Kidney (tissue), 14 donors: Measurements from ENCODE around the gene SPP1. TPM values are rescaled to one million over a fixed set of nuclear protein-coding genes. Genes with fewer than 3 reads are reported as not detected.

Experiments used
- DNase-seq, 5 donors: peaks; one replicate each; pipeline ENCODE4 v3.0.0-alpha.2; 2013 to 2020
- FAIRE-seq: peaks from 2 replicates; lab custom pipeline; 2012; peaks lifted over from hg19 to GRCh38; lab: Jason Lieb, UNC
- H3K27ac ChIP-seq, 2 donors: one replicate each; pipeline ENCODE4 v1.7.0; 2013; ENCODE audit warnings: low read depth in 2 of 2, low read length in 2 of 2, inconsistent platforms in 1 of 2
- H3K27me3 ChIP-seq: one replicate; pipeline ENCODE4 v1.7.1; 2013; ENCODE audit warnings: low read length, inconsistent platforms; ENCODE audit not compliant: control insufficient read depth, insufficient read depth
- H3K36me3 ChIP-seq, 3 donors: one replicate each; pipeline versions ENCODE4 v1.7.0 to v1.7.1; 2013; ENCODE audit warnings: low read length in 3 of 3, control low read depth in 1 of 3, inconsistent platforms in 1 of 3; ENCODE audit not compliant: insufficient read depth in 3 of 3, control insufficient read depth in 2 of 3
- H3K4me1 ChIP-seq, 3 donors: one replicate each; pipeline versions ENCODE4 v1.7.0 to v1.7.1; 2013; ENCODE audit warnings: low read length in 3 of 3, inconsistent platforms in 1 of 3, low read depth in 1 of 3; ENCODE audit not compliant: control insufficient read depth in 2 of 3, insufficient read depth in 2 of 3
- H3K4me3 ChIP-seq, 3 donors: one replicate each; pipeline versions ENCODE4 v1.7.0 to v1.8.1; 2013; ENCODE audit warnings: low read length in 3 of 3, control low read depth in 1 of 3, inconsistent platforms in 1 of 3
- H3K9ac ChIP-seq, 3 donors: one replicate each; pipeline versions ENCODE4 v1.7.0 to v1.7.1; 2013; ENCODE audit warnings: low read length in 3 of 3, control low read depth in 1 of 3, inconsistent platforms in 1 of 3
- H3K9me3 ChIP-seq, 3 donors: one replicate each; pipeline versions ENCODE4 v1.7.0 to v1.7.1; 2013; ENCODE audit warnings: low read length in 3 of 3, control low read depth in 1 of 3, inconsistent platforms in 1 of 3; ENCODE audit not compliant: control insufficient read depth in 2 of 3, insufficient read depth in 1 of 3
- intact Hi-C: fragments of 100-400 bp; cut with DNase I; formaldehyde crosslinking; loops from one replicate; pipeline ENCODE4 v1.11.1; 2022
- polyA plus RNA-seq: library from polyadenylated mRNA; stranded (reverse); fragments of 350-450 nt; fragmentation: Illumina TruSeq; extraction: RNeasy Lipid Tissue Mini Kit (QIAGEN cat#74804); gene quantifications from one replicate; pipeline ENCODE4 v1.2.3, GENCODE V29; 2014; ENCODE audit warnings: low read depth, low replicate concordance; ENCODE audit not compliant: insufficient read depth
- total RNA-seq: library from RNA; stranded (reverse); fragmentation: NEBNext Ultra II Directional; extraction: Animal tissue kit (Norgen Biotek cat#: 25700); gene quantifications from one replicate; pipeline ENCODE4 v1.2.1, GENCODE V29; 2021
- TF ChIP-seq, protein P1 (sequence below): IDR thresholded peaks from 3 replicates; pipeline ENCODE4 v1.5.1; 2012; ENCODE audit warnings: mild to moderate bottlenecking, moderate library complexity, borderline replicate concordance; ENCODE audit not compliant: insufficient read depth; ENCODE audit errors: extremely low read depth
- donor health status: control.
- donor health status: control.
- donor health status: control.
- donor health status: control.
- donor health status: control.
- donor health status: DM: yes; HTN: yes; CAD: no.
- donor health status: Normal renal cell carcinoma (clear cell type).

Gene SPP1
- total and polyA plus RNA-seq, 2 donors from 2014 or later: 5,484 to 6,594 TPM

- H3K27ac ChIP-seq: peak overlapping the region; percentile 51 to 57
- H3K9me3 ChIP-seq: no peaks in the 10 kb centered on the region
- no peaks in the 10 kb centered on the region for H3K36me3 ChIP-seq
- intact Hi-C loops: no loop called here
- H3K4me1 ChIP-seq: peaks cover 4 to 15% (median 5%) of the 10 kb centered on the region in 3 donors
- H3K27me3 ChIP-seq: no peaks in the 10 kb centered on the region
- peak overlapping the region; percentile 31 to 55 (median 53) for H3K9ac ChIP-seq
- peak in 1 of 5 donors; percentile 15 for DNase-seq
- H3K4me3 ChIP-seq: peak overlapping the region; percentile 64 to 84 (median 69)
- no peak for FAIRE-seq
- TF ChIP-seq, protein P1, sequence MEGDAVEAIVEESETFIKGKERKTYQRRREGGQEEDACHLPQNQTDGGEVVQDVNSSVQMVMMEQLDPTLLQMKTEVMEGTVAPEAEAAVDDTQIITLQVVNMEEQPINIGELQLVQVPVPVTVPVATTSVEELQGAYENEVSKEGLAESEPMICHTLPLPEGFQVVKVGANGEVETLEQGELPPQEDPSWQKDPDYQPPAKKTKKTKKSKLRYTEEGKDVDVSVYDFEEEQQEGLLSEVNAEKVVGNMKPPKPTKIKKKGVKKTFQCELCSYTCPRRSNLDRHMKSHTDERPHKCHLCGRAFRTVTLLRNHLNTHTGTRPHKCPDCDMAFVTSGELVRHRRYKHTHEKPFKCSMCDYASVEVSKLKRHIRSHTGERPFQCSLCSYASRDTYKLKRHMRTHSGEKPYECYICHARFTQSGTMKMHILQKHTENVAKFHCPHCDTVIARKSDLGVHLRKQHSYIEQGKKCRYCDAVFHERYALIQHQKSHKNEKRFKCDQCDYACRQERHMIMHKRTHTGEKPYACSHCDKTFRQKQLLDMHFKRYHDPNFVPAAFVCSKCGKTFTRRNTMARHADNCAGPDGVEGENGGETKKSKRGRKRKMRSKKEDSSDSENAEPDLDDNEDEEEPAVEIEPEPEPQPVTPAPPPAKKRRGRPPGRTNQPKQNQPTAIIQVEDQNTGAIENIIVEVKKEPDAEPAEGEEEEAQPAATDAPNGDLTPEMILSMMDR: no peak
Observed at GRCh38 chr4:88006956-88007303, 31.4 kb downstream of the SPP1 start.

GRCh38 chr4:88007304-88008121 is 32.0 kb downstream of the SPP1 start, which contains the start of gene PKD2:
Gene PKD2 (plus strand): TSS chr4:88007635. CDS start chr4:88007734, 99 bp downstream.
- H3K9ac ChIP-seq: peak within 1 kb of the TSS; percentile 55 to 90 (median 67)
- peak within 1 kb of the TSS; percentile 70 to 87 (median 84) for H3K4me3 ChIP-seq
- H3K27ac ChIP-seq: peak within 1 kb of the TSS; percentile 79 to 81
- no peaks in the 10 kb centered on the region for H3K36me3 ChIP-seq
- FAIRE-seq (no peak), DNase-seq (peak; percentile 83 to 96 (median 87))
- no peaks in the 10 kb centered on the region for H3K9me3 ChIP-seq
- H3K4me1 ChIP-seq: peaks cover 5 to 15% (median 9%) of the 10 kb centered on the region in 3 donors
- no peaks in the 10 kb centered on the region for H3K27me3 ChIP-seq
- TF ChIP-seq, protein P1: no peak
- intact Hi-C loops: no loop called here

DNA sequence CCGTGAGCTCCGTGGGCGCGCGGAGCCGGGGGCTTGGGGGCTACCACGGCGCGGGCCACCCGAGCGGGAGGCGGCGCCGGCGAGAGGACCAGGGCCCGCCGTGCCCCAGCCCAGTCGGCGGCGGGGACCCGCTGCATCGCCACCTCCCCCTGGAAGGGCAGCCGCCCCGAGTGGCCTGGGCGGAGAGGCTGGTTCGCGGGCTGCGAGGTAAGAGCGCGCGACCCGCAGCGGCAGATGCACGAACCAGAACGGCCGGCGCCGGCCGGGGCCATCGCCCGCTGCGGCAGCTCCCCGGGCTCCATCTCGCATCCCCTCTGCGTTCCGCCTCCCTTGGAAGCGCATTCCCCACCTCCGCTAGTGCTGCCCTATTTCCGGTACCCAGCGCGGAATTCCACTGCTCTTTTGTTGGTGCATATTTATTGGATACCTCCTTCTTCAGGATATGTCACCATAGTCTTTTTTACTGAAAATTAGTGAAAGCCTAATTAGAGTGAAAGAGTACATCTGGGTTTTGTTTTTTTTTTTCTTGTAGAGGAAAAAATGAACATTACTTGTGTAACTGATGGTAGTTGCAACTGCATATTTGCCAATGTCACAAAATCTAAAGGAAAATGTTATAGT is 32.7 kb downstream of the SPP1 start:
- Histone ChIP-seq H3K27ac (peak overlapping the region; percentile 79 to 81), H3K4me1 (peaks cover 5 to 17% (median 16%) of the 10 kb centered on the region in 3 donors), H3K9ac (peak overlapping the region; percentile 55 to 90 (median 67)), H3K36me3 (no peaks in the 10 kb centered on the region), H3K9me3 (no peaks in the 10 kb centered on the region), H3K27me3 (no peaks in the 10 kb centered on the region), H3K4me3 (peak overlapping the region; percentile 70 to 87 (median 84))
- TF ChIP-seq, protein P1: no peak
- DNase-seq (peak; percentile 59 to 82 (median 73)), FAIRE-seq (no peak)
- intact Hi-C loops: no loop called here
